ENCODE results near the gene FOXN3.
A peak's percentile ranks its signal among the peaks of the same experiment; 100 is the strongest.

Gene FOXN3

DNA sequence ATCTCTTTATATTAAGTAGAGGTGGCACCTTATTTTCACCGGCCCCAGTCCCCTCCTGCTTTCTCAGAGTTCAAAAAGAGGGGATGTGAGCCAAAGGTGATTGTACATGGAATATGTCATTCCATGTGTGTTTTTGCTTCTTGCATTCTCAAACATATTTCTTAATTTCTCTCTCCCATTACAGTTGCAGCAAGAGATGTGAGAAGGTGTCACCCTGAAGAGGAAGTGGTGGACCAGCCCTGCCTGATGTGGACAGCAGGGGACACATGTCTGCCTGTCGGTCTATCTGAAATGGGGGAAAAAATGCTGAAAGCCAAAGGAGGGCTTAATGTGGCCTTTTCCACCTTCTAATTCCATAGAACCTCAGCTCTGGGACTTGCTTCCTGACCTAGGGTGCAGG lies 1.9 kb upstream of the FOXN3 start:
- H3K9me3 ChIP-seq (ENCODE audit: control insufficient read depth in 1 of 2, low read length in 2 of 2): no peaks in the 10 kb centered on the region
- H3K27me3 ChIP-seq (ENCODE audit: low read depth, low read length): no peaks in the 10 kb centered on the region
- H3K36me3 ChIP-seq (ENCODE audit: control insufficient read depth in 1 of 2, insufficient read depth in 2 of 2, low read length in 2 of 2): peaks cover 0 to 3% of the 10 kb centered on the region in 2 donors
- peaks cover 3 to 19% of the 10 kb centered on the region in 2 donors for H3K4me1 ChIP-seq (ENCODE audit: control insufficient read depth in 1 of 2, insufficient read depth in 2 of 2, low read length in 2 of 2)
- H3K4me3 ChIP-seq (ENCODE audit: low read depth in 1 of 2, low read length in 2 of 2): no peak overlapping the region
- no peak overlapping the region for H3K27ac ChIP-seq (ENCODE audit: low read length)

DNA sequence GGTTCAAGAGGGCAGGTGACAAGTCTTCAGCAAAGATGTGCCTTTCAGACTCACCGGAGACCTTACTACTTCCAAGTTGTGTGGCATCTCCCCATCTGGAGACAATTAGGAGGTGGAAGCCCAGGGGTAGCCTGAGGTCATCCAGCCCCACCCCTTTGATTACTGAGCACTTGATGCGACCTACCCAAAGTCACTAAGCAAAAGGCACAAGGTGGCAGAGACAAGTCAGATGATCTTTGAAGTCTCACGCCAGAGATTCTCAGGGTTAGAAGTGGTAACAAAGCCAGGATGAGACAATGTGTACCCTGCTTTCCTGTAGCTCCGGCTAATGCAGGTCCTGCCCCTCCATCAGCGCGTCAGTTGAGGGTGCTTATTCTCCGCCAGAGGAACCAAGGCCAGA lies 1.4 kb upstream of the FOXN3 start:
- H3K4me3 ChIP-seq (ENCODE audit: low read depth in 1 of 2, low read length in 2 of 2): peak overlapping the region in 1 of 2 donors; percentile 64
- H3K9me3 ChIP-seq (ENCODE audit: control insufficient read depth in 1 of 2, low read length in 2 of 2): no peaks in the 10 kb centered on the region
- peak overlapping the region; percentile 91 for H3K27ac ChIP-seq (ENCODE audit: low read length)
- no peaks in the 10 kb centered on the region for H3K27me3 ChIP-seq (ENCODE audit: low read depth, low read length)
- peaks cover 0 to 3% of the 10 kb centered on the region in 2 donors for H3K36me3 ChIP-seq (ENCODE audit: control insufficient read depth in 1 of 2, insufficient read depth in 2 of 2, low read length in 2 of 2)
- peaks cover 3 to 20% of the 10 kb centered on the region in 2 donors for H3K4me1 ChIP-seq (ENCODE audit: control insufficient read depth in 1 of 2, insufficient read depth in 2 of 2, low read length in 2 of 2)

DNA sequence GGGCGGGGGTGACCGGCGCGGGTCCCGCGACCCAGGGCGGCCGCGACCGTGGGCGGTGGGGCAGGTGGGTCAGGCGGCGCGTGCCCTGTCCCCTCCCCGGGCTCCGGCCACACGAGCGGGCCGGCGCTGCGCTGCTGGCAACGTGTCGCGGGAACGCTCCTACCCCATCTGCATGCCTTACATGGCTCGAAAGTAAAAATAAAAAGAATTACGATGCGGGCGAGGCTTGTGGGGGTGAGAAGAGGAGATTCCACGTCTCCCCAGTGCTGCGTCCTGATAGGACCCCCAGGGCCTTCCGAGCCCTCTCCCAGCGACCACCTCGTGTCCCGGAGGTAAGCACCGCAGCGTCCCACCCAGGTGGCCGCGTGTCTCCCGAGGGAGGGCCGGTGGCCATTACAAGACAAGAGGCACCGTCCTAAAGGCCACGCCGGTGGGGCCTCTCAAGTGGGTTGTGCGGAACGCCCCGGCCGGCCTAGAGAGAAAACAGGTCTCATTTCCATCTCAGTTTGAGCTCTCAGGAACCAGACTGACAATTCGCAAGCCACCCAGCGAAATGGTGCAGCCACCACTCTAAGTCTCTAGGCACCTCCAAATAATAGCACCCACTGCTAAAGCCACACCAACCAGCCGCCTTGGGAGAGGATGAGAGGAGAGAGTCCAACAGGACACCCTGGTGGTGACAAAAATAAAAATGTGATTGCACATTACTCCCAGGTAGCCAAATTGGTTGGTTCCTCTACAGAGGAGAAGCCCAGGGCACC lies 612 bp upstream of the FOXN3 start:
- Histone ChIP-seq H3K27me3 (ENCODE audit: low read depth, low read length) (no peaks in the 10 kb centered on the region), H3K36me3 (ENCODE audit: control insufficient read depth in 1 of 2, insufficient read depth in 2 of 2, low read length in 2 of 2) (peaks cover 0 to 3% of the 10 kb centered on the region in 2 donors), H3K4me1 (ENCODE audit: control insufficient read depth in 1 of 2, insufficient read depth in 2 of 2, low read length in 2 of 2) (peaks cover 0 to 20% of the 10 kb centered on the region in 2 donors), H3K4me3 (ENCODE audit: low read depth in 1 of 2, low read length in 2 of 2) (peak overlapping the region; percentile 64 to 73), H3K27ac (ENCODE audit: low read length) (peak overlapping the region; percentile 91), H3K9me3 (ENCODE audit: control insufficient read depth in 1 of 2, low read length in 2 of 2) (no peaks in the 10 kb centered on the region)

DNA sequence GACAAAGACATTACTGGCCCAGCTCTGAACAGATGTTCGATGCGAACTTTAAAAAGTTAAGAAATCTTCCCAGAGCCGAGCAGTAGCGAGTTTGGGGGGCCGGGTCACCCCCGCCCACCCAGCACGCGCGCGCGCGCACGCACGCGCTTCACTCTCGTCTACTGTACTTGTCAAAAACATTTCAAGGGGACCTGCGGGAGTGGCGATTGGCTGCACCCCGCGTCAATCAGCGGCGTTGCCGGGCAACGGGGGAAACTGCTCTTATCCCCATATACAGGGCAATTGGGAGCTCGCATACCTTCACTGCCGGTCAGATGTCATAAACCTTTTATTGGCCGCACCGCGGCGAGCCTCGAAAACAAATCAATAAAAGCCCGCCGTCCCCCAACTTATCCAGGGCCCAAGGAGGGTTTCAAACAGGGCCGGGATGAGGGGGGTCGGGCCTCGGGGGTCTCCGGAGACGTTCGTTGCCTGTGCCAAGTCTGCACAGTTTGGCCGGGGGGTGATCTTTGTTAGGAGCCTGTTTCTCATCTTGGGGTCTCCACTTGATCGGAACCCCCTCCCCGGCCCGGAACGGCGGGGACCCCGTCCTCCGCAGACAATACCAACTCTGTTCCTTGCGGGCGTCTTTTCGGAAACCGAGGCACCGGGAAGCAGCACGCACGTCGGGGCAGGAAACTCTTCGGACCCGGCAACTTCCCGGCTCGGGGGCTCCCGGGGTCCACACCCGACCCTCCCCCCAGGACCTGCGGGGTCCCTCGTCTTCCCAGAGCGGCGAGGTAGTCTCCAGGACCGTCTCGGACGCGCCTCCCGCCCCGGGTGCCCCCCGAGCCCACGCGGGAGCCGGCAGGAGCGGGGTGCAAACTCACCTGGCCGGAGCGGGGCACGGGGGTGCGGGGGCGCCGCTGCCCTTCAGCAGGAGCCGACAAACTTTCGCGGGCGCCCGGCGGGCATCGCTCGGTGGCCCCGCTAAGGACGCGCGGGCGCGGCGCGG lies 734 bp downstream of the FOXN3 start:
- Histone ChIP-seq H3K27ac (ENCODE audit: low read length) (peak overlapping the region; percentile 89), H3K4me1 (ENCODE audit: control insufficient read depth in 1 of 2, insufficient read depth in 2 of 2, low read length in 2 of 2) (peaks cover 0 to 20% of the 10 kb centered on the region in 2 donors), H3K9me3 (ENCODE audit: control insufficient read depth in 1 of 2, low read length in 2 of 2) (no peaks in the 10 kb centered on the region), H3K27me3 (ENCODE audit: low read depth, low read length) (no peaks in the 10 kb centered on the region), H3K36me3 (ENCODE audit: control insufficient read depth in 1 of 2, insufficient read depth in 2 of 2, low read length in 2 of 2) (peaks cover 3 to 10% of the 10 kb centered on the region in 2 donors), H3K4me3 (ENCODE audit: low read depth in 1 of 2, low read length in 2 of 2) (peak overlapping the region; percentile 78 to 87)

DNA sequence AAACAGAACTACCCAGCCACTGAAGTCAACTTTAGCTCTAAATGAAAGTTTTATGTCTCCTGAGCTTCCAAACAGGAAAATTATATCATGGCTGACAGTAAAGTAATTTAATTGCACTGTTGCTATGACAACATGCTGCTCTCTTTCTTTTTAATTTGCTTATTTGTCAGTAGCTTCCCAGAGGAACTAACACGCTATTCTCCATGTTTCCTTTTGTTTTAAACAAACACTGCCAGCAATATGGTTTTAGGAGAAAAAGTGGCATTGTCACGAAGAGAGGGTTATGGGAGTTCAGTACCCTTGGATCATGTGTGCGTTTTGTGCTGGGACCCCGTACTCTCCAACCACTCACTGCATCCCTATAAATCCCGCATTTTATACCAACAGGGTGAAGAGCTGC lies 1.9 kb downstream of the FOXN3 start:
- H3K4me1 ChIP-seq (ENCODE audit: control insufficient read depth in 1 of 2, insufficient read depth in 2 of 2, low read length in 2 of 2): peaks cover 0 to 27% of the 10 kb centered on the region in 2 donors
- H3K27me3 ChIP-seq (ENCODE audit: low read depth, low read length): no peaks in the 10 kb centered on the region
- peak overlapping the region; percentile 89 for H3K27ac ChIP-seq (ENCODE audit: low read length)
- no peaks in the 10 kb centered on the region for H3K9me3 ChIP-seq (ENCODE audit: control insufficient read depth in 1 of 2, low read length in 2 of 2)
- H3K4me3 ChIP-seq (ENCODE audit: low read depth in 1 of 2, low read length in 2 of 2): peak overlapping the region; percentile 78 to 87
- H3K36me3 ChIP-seq (ENCODE audit: control insufficient read depth in 1 of 2, insufficient read depth in 2 of 2, low read length in 2 of 2): peaks cover 5 to 15% of the 10 kb centered on the region in 2 donors

DNA sequence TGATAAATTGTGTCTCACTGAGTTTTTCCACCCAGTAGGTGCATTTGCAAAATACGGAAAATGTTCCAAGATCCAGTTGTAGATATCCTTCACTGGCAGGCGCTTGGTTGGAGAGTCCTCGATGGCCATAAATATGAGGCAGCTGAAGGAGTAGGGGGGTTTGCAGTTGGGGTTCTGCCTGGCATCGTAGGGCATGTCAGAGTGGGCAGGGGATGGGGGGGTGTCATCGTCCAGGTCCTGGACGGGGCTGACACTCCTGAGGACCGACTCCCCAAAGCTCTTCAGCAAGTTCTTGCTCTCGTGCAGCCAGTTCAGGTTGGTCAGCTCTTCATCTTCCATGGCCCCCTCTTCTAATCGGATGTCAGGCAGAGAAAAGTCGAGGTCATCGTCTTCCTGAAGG lies 5.1 kb downstream of the FOXN3 start:
- no peaks in the 10 kb centered on the region for H3K9me3 ChIP-seq (ENCODE audit: control insufficient read depth in 1 of 2, low read length in 2 of 2)
- H3K27me3 ChIP-seq (ENCODE audit: low read depth, low read length): no peaks in the 10 kb centered on the region
- H3K4me3 ChIP-seq (ENCODE audit: low read depth in 1 of 2, low read length in 2 of 2): no peak overlapping the region
- peaks cover 3 to 39% of the 10 kb centered on the region in 2 donors for H3K4me1 ChIP-seq (ENCODE audit: control insufficient read depth in 1 of 2, insufficient read depth in 2 of 2, low read length in 2 of 2)
- H3K27ac ChIP-seq (ENCODE audit: low read length): no peak overlapping the region
- peaks cover 5 to 15% of the 10 kb centered on the region in 2 donors for H3K36me3 ChIP-seq (ENCODE audit: control insufficient read depth in 1 of 2, insufficient read depth in 2 of 2, low read length in 2 of 2)

DNA sequence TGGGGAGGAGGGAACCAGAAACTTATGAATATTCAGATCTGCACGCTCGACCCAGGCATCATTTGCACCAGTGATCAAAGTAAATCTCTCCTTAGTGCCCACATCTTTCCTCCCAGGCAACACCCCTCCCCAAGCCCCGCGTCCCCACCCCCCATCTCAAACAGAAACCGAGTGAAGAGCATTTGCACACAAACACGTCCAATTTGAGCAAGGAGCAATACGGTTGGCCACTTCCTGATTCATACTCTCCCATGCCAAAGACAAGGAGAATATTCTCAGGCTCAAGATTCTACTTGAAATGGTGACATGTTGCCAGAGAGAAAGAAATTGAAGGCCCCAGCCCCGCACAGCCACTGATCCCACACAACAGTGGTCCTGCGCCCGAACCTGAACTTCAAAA lies 7.1 kb downstream of the FOXN3 start:
- no peaks in the 10 kb centered on the region for H3K9me3 ChIP-seq (ENCODE audit: control insufficient read depth in 1 of 2, low read length in 2 of 2)
- no peaks in the 10 kb centered on the region for H3K27me3 ChIP-seq (ENCODE audit: low read depth, low read length)
- peaks cover 5 to 19% of the 10 kb centered on the region in 2 donors for H3K36me3 ChIP-seq (ENCODE audit: control insufficient read depth in 1 of 2, insufficient read depth in 2 of 2, low read length in 2 of 2)
- no peak overlapping the region for H3K27ac ChIP-seq (ENCODE audit: low read length)
- H3K4me3 ChIP-seq (ENCODE audit: low read depth in 1 of 2, low read length in 2 of 2): no peak overlapping the region
- H3K4me1 ChIP-seq (ENCODE audit: control insufficient read depth in 1 of 2, insufficient read depth in 2 of 2, low read length in 2 of 2): peaks cover 3 to 51% of the 10 kb centered on the region in 2 donors

DNA sequence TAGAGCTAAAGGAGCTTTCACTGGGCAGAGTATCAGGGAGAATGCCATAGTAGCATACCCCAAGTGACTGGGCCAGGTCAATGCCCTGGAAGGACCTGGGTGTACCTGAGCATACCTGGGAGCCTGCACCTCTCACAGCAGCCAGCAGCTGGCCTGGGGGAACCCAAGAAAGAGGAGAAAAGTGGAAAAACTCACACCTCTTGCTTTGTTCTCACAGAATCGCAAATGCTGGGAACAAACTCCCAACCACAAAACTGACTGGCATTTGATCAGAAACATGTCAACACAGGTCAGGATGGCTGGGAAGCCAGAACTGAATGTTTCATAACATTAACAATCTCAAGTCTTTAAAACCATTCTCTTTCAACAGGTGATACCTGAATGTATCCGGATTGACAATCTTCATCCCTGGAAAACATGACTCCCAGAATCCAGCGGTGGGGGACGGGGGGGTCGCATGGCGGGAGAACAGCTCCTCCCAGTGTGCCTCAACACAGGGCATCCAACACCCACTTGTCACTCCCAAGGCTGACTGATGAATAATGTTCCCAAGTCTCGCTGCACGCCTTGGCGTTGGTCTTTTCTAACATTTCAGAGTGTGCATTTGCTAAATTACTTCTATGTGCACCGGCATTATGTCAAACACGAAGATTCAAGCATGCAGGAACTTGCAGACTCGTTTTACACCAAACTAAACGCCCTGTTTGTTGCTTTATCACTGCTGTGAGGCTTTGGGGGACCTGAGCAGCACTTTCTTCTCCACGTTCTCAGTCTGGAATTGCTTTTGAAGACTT lies 7.9 kb downstream of the FOXN3 start:
- H3K36me3 ChIP-seq (ENCODE audit: control insufficient read depth in 1 of 2, insufficient read depth in 2 of 2, low read length in 2 of 2): peaks cover 5 to 19% of the 10 kb centered on the region in 2 donors
- no peak overlapping the region for H3K4me3 ChIP-seq (ENCODE audit: low read depth in 1 of 2, low read length in 2 of 2)
- no peak overlapping the region for H3K27ac ChIP-seq (ENCODE audit: low read length)
- H3K27me3 ChIP-seq (ENCODE audit: low read depth, low read length): no peaks in the 10 kb centered on the region
- H3K4me1 ChIP-seq (ENCODE audit: control insufficient read depth in 1 of 2, insufficient read depth in 2 of 2, low read length in 2 of 2): peaks cover 3 to 44% of the 10 kb centered on the region in 2 donors
- H3K9me3 ChIP-seq (ENCODE audit: control insufficient read depth in 1 of 2, low read length in 2 of 2): no peaks in the 10 kb centered on the region

DNA sequence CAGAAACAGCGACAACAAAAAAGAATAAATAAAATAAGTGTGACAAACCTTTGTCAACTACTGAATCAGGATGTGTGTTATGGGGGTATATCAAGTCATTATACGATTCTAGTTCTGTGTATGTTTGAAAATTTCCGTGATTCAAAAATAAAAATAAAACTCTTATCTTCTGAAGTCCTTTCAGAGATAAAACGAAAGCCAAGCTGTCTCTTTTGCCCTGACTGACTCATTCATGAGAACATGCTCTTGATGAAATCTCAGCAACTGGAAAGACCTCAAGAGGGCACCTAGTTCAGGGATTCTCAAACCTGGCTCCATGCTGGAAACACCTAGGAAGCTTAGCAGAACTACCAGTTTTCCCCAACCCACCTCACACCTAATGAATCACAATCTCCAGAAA lies 9.2 kb downstream of the FOXN3 start:
- Histone ChIP-seq H3K4me3 (ENCODE audit: low read depth in 1 of 2, low read length in 2 of 2) (no peak overlapping the region), H3K9me3 (ENCODE audit: control insufficient read depth in 1 of 2, low read length in 2 of 2) (no peaks in the 10 kb centered on the region), H3K36me3 (ENCODE audit: control insufficient read depth in 1 of 2, insufficient read depth in 2 of 2, low read length in 2 of 2) (peaks cover 5 to 19% of the 10 kb centered on the region in 2 donors), H3K27me3 (ENCODE audit: low read depth, low read length) (no peaks in the 10 kb centered on the region), H3K27ac (ENCODE audit: low read length) (no peak overlapping the region), H3K4me1 (ENCODE audit: control insufficient read depth in 1 of 2, insufficient read depth in 2 of 2, low read length in 2 of 2) (peaks cover 3 to 42% of the 10 kb centered on the region in 2 donors)

DNA sequence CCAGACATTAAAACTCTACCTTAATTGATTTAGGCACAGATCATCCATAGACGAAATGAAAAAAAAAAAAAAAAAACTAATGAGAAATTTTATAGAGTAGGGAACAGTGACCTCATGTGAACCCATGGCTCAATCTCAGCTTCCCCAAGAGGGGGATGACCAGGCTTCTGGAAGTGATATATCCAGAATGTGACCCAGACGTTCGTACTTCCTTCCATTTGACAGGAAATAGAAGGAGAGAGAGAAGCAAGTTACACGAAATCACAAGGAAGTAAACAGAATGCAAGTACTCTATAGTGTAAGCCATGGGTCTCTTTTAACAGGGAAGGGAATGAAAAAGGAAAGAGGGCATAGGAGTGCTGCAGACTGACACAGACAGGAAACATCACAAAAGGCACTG lies 10.1 kb downstream of the FOXN3 start:
- peaks cover 3 to 48% of the 10 kb centered on the region in 2 donors for H3K4me1 ChIP-seq (ENCODE audit: control insufficient read depth in 1 of 2, insufficient read depth in 2 of 2, low read length in 2 of 2)
- no peaks in the 10 kb centered on the region for H3K27me3 ChIP-seq (ENCODE audit: low read depth, low read length)
- H3K4me3 ChIP-seq (ENCODE audit: low read depth in 1 of 2, low read length in 2 of 2): no peak overlapping the region
- H3K9me3 ChIP-seq (ENCODE audit: control insufficient read depth in 1 of 2, low read length in 2 of 2): no peaks in the 10 kb centered on the region
- peaks cover 5 to 17% of the 10 kb centered on the region in 2 donors for H3K36me3 ChIP-seq (ENCODE audit: control insufficient read depth in 1 of 2, insufficient read depth in 2 of 2, low read length in 2 of 2)
- no peak overlapping the region for H3K27ac ChIP-seq (ENCODE audit: low read length)
